Measurements from ENCODE around the gene OR11A1.

GRCh38 chr6:29499704-29500103 lies 42.8 kb upstream of the OR11A1 start:
- TF ChIP-seq POLR2AphosphoS5 (IDR thresholded peaks at IDR 0.05; ENCODE audit: low read depth, low read length) (no peak), POLR2A (IDR thresholded peaks at IDR 0.05; ENCODE audit: low read depth, low read length) (no peak), POU2F2 (IDR thresholded peaks at IDR 0.05; ENCODE audit: low read depth, low read length) (no peak), TAF1 (IDR thresholded peaks at IDR 0.05; ENCODE audit: low read depth, low read length) (no peak), SPI1 (IDR thresholded peaks at IDR 0.05; ENCODE audit: low read depth, low read length) (no peak)

Data from GM12891 (cell line).